ENCODE results near the gene ASTN2.

The ASTN2 gene

DNA sequence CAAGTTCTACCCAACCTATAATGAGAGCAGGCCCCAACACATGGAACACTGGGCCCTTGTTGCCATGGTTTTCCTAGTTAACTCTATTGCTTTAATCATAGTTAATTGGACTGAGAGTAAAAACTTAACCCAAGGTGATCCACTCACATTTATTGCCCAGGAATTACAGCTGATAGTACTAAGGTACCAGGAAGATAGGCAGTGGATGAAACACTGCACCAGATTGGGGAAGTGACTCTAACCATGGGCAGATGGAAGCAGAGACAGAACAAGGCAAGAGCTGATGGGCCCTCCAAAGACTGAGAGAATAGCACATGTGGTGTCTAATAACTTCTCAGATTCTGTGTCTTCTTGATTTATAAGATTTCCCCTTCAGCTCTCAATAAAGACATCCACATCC, 873.5 kb downstream of the ASTN2 start:
- no peaks in the 10 kb centered on the region for H3K27me3 ChIP-seq (ENCODE audit: insufficient read depth, low read depth)
- no peak overlapping the region for H3K4me2 ChIP-seq
- no peak overlapping the region for H3K4me3 ChIP-seq (IDR thresholded peaks at IDR 0.05; ENCODE audit: insufficient read depth, low read depth, low read length)
- no peak overlapping the region for H2AFZ ChIP-seq (ENCODE audit: low read depth)
- H4K20me1 ChIP-seq (ENCODE audit: insufficient read depth) = no peaks in the 10 kb centered on the region
- no peak for TF ChIP-seq CTCF (conservative IDR thresholded peaks at IDR 0.05; ENCODE audit: low read depth, low read length)
- H3K79me2 ChIP-seq (ENCODE audit: insufficient read depth, low read depth) = no peaks in the 10 kb centered on the region
- no peaks in the 10 kb centered on the region for H3K36me3 ChIP-seq (ENCODE audit: insufficient read depth)
- H3K9ac ChIP-seq = no peak overlapping the region
- H3K4me1 ChIP-seq (ENCODE audit: low read depth, poor library complexity, severe bottlenecking) = no peaks in the 10 kb centered on the region
- H3K27ac ChIP-seq = no peak overlapping the region

DNA sequence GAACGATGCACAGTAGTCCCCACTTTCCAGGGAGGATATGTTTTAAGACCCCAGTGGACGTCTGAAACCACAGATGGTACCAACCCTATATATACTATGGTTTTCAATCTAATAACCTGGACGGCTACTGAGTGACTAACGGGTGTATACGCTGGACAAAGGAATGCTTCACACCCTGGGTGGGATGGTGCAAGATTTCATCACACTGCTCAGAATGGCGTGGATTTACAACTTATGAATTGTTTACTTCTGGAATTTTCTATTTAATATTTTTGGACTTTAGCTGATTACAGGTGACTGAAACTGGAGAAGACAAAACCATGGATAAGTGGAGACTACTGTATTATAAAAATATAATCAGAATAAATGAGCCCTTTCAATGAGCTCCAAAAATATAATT, 875.3 kb downstream of the ASTN2 start:
- no peaks in the 10 kb centered on the region for H3K4me1 ChIP-seq (ENCODE audit: low read depth, poor library complexity, severe bottlenecking)
- no peak overlapping the region for H3K4me3 ChIP-seq (IDR thresholded peaks at IDR 0.05; ENCODE audit: insufficient read depth, low read depth, low read length)
- H4K20me1 ChIP-seq (ENCODE audit: insufficient read depth) = no peaks in the 10 kb centered on the region
- H3K27me3 ChIP-seq (ENCODE audit: insufficient read depth, low read depth) = no peaks in the 10 kb centered on the region
- no peak overlapping the region for H2AFZ ChIP-seq (ENCODE audit: low read depth)
- no peak overlapping the region for H3K9ac ChIP-seq
- TF ChIP-seq CTCF (conservative IDR thresholded peaks at IDR 0.05; ENCODE audit: low read depth, low read length) = no peak
- H3K79me2 ChIP-seq (ENCODE audit: insufficient read depth, low read depth) = no peaks in the 10 kb centered on the region
- no peak overlapping the region for H3K4me2 ChIP-seq
- no peaks in the 10 kb centered on the region for H3K36me3 ChIP-seq (ENCODE audit: insufficient read depth)
- H3K27ac ChIP-seq = no peak overlapping the region

DNA sequence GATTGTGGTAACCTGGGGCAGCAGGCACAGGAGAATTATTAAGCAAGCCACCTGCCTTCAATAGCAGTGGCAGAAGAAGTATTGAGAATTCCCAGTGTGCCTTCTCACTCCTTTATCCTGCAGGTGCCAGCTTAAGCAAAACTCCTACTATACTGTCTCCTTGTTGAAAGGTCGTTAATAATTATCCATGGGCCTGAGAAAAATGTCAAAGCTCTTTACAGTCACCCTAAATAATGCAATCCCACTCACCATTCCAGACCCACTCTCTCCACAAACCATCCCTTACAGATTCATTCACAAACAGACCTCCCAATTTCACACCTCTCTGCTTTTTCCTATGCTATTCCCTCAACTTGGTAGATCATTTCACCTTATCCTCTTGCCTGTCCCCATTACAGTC, 889.2 kb downstream of the ASTN2 start:
- Histone ChIP-seq H3K36me3 (ENCODE audit: insufficient read depth) (no peaks in the 10 kb centered on the region), H3K4me1 (ENCODE audit: low read depth, poor library complexity, severe bottlenecking) (peaks cover 16% of the 10 kb centered on the region), H3K9ac (no peak overlapping the region), H3K79me2 (ENCODE audit: insufficient read depth, low read depth) (no peaks in the 10 kb centered on the region), H3K27ac (no peak overlapping the region), H4K20me1 (ENCODE audit: insufficient read depth) (no peaks in the 10 kb centered on the region), H2AFZ (ENCODE audit: low read depth) (no peak overlapping the region), H3K4me2 (no peak overlapping the region; the same call in 1 of the 2 replicates), H3K4me3 (IDR thresholded peaks at IDR 0.05; ENCODE audit: insufficient read depth, low read depth, low read length) (no peak overlapping the region), H3K27me3 (ENCODE audit: insufficient read depth, low read depth) (no peaks in the 10 kb centered on the region)
- no peak for TF ChIP-seq CTCF (conservative IDR thresholded peaks at IDR 0.05; ENCODE audit: low read depth, low read length)

DNA sequence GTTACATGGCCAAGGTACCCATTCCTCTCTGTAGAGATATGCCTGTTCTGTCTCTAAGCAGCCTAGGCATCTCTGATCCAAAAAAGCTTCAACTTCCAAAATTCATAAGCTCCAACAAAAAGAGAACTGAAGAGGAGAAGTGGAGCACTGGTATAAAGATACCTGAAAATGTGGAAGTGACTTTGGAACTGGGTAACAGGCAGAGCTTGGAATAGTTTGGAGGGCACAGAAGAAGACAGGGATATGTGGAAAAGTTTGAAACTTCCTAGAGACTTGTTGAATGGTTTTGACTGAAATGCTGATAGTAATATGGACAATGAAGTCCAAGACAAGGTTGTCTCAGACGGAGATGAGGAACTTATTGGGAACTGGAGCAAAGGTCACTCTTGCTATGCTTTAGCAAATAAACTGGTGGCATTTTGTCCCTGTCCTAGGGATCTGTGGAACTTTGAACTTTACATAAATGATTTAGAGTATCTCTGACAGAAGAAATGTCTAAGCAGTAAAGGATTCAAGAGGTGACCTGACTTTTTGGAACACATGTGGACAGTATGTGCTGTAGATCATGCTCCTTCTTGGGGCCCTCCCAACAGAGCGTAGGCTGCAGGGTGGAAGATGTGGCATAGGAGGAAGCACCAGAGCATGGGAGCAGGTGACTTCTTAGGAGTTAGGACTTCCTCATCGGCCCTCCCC, 889.9 kb downstream of the ASTN2 start:
- H3K9ac ChIP-seq = no peak overlapping the region
- no peak for TF ChIP-seq CTCF (conservative IDR thresholded peaks at IDR 0.05; ENCODE audit: low read depth, low read length)

More for the DNA sequence above, 889.9 kb downstream of the ASTN2 start:
- H3K4me1 ChIP-seq (ENCODE audit: low read depth, poor library complexity, severe bottlenecking) = peaks cover 16% of the 10 kb centered on the region
- H3K36me3 ChIP-seq (ENCODE audit: insufficient read depth) = no peaks in the 10 kb centered on the region
- H2AFZ ChIP-seq (ENCODE audit: low read depth) = no peak overlapping the region
- H3K27ac ChIP-seq = no peak overlapping the region
- H4K20me1 ChIP-seq (ENCODE audit: insufficient read depth) = no peaks in the 10 kb centered on the region
- H3K27me3 ChIP-seq (ENCODE audit: insufficient read depth, low read depth) = no peaks in the 10 kb centered on the region
- no peak overlapping the region for H3K4me3 ChIP-seq (IDR thresholded peaks at IDR 0.05; ENCODE audit: insufficient read depth, low read depth, low read length)
- no peaks in the 10 kb centered on the region for H3K79me2 ChIP-seq (ENCODE audit: insufficient read depth, low read depth)
- H3K4me2 ChIP-seq = no peak overlapping the region
